ENCODE measurements around the gene APBA1. TPM values are rescaled to one million over a fixed set of nuclear protein-coding genes. Genes with fewer than 3 reads are reported as not detected.
"Not testable (repeated sequence)": the region's sequence is repeated elsewhere in the genome, so short reads cannot be mapped to it uniquely, and the experiment has no call there.

APBA1 gene
- total RNA-seq, 1 donor from 2014 or later: 13.0 TPM

- H3K4me3 Mint-ChIP-seq (ENCODE audit: unreplicated experiment): no peak overlapping the region
- TF ChIP-seq CTCF (IDR thresholded peaks at IDR 0.05; ENCODE audit: partially characterized antibody, unreplicated experiment): no peak
- no peak for DNase-seq
These were observed 260.9 kb downstream of the APBA1 start for GRCh38 chr9:69411246-69411645.

GRCh38 chr9:69409936-69410335 is 262.2 kb downstream of the APBA1 start:
- H3K9me3 Mint-ChIP-seq (ENCODE audit: unreplicated experiment); H3K4me3 Mint-ChIP-seq (ENCODE audit: unreplicated experiment); H3K4me1 Mint-ChIP-seq (ENCODE audit: low read depth, unreplicated experiment); H3K27ac Mint-ChIP-seq (ENCODE audit: unreplicated experiment); H3K36me3 Mint-ChIP-seq (ENCODE audit: unreplicated experiment); DNase-seq; H3K27me3 Mint-ChIP-seq (ENCODE audit: unreplicated experiment): not testable (repeated sequence)

More at GRCh38 chr9:69411246-69411645, 260.9 kb downstream of the APBA1 start:
- Mint-ChIP-seq H3K9me3 (ENCODE audit: unreplicated experiment) (no peaks in the 10 kb centered on the region), H3K36me3 (ENCODE audit: unreplicated experiment) (no peaks in the 10 kb centered on the region), H3K27ac (ENCODE audit: unreplicated experiment) (no peak overlapping the region), H3K4me1 (ENCODE audit: low read depth, unreplicated experiment) (no peaks in the 10 kb centered on the region), H3K27me3 (ENCODE audit: unreplicated experiment) (peaks cover 3% of the 10 kb centered on the region)

- no peaks in the 10 kb centered on the region for H3K27me3 Mint-ChIP-seq (ENCODE audit: unreplicated experiment)
- H3K9me3 Mint-ChIP-seq (ENCODE audit: unreplicated experiment): peaks cover 3% of the 10 kb centered on the region
- H3K4me1 Mint-ChIP-seq (ENCODE audit: low read depth, unreplicated experiment): no peaks in the 10 kb centered on the region
- TF ChIP-seq CTCF (IDR thresholded peaks at IDR 0.05; ENCODE audit: partially characterized antibody, unreplicated experiment): no peak
- H3K36me3 Mint-ChIP-seq (ENCODE audit: unreplicated experiment): no peaks in the 10 kb centered on the region
- no peak overlapping the region for H3K27ac Mint-ChIP-seq (ENCODE audit: unreplicated experiment)
- no peak for DNase-seq
- no peak overlapping the region for H3K4me3 Mint-ChIP-seq (ENCODE audit: unreplicated experiment)
These were observed 271.7 kb downstream of the APBA1 start for GRCh38 chr9:69400470-69400869.

- no peaks in the 10 kb centered on the region for H3K36me3 Mint-ChIP-seq (ENCODE audit: unreplicated experiment)
- H3K9me3 Mint-ChIP-seq (ENCODE audit: unreplicated experiment): peaks cover 4% of the 10 kb centered on the region
- no peaks in the 10 kb centered on the region for H3K4me1 Mint-ChIP-seq (ENCODE audit: low read depth, unreplicated experiment)
- no peaks in the 10 kb centered on the region for H3K27me3 Mint-ChIP-seq (ENCODE audit: unreplicated experiment)
- no peak overlapping the region for H3K27ac Mint-ChIP-seq (ENCODE audit: unreplicated experiment)
- no peak overlapping the region for H3K4me3 Mint-ChIP-seq (ENCODE audit: unreplicated experiment)
- no peak for DNase-seq
- no peak for TF ChIP-seq CTCF (IDR thresholded peaks at IDR 0.05; ENCODE audit: partially characterized antibody, unreplicated experiment)
These were observed 274.6 kb downstream of the APBA1 start for GRCh38 chr9:69397384-69398214.

- DNase-seq: no peak
- Mint-ChIP-seq H3K36me3 (ENCODE audit: unreplicated experiment) (no peaks in the 10 kb centered on the region), H3K27ac (ENCODE audit: unreplicated experiment) (no peak overlapping the region), H3K4me1 (ENCODE audit: low read depth, unreplicated experiment) (no peaks in the 10 kb centered on the region), H3K4me3 (ENCODE audit: unreplicated experiment) (no peak overlapping the region), H3K27me3 (ENCODE audit: unreplicated experiment) (no peaks in the 10 kb centered on the region), H3K9me3 (ENCODE audit: unreplicated experiment) (peaks cover 4% of the 10 kb centered on the region)
- no peak for TF ChIP-seq CTCF (IDR thresholded peaks at IDR 0.05; ENCODE audit: partially characterized antibody, unreplicated experiment)
These were observed 275.4 kb downstream of the APBA1 start for GRCh38 chr9:69396759-69397158.
